HEK293T (cell line): ENCODE data around the gene TAF7.
"Not testable (repeated sequence)": the region's sequence is repeated elsewhere in the genome, so short reads cannot be mapped to it uniquely, and the experiment has no call there.

ENCODE experiments used
- BHLHE40 ChIP-seq: fragments of 450-650 bp; IDR thresholded peaks from 2 replicates; pipeline ENCODE4 v1.6.1; 2016; ENCODE audit warnings: mild to moderate bottlenecking, moderate library complexity, borderline replicate concordance
- FOXK2 ChIP-seq: fragments of 450-650 bp; IDR thresholded peaks from 2 replicates; pipeline ENCODE4 v1.6.1; 2016; ENCODE audit warnings: mild to moderate bottlenecking
- FOXM1 ChIP-seq: fragments of 450-650 bp; IDR thresholded peaks from 2 replicates; pipeline ENCODE4 v1.6.1; 2017; ENCODE audit warnings: mild to moderate bottlenecking, borderline replicate concordance
- HDGF ChIP-seq: fragments of 450-650 bp; IDR thresholded peaks from 2 replicates; pipeline ENCODE4 v1.6.1; 2017; ENCODE audit warnings: antibody characterized with exemption, borderline replicate concordance

DNA sequence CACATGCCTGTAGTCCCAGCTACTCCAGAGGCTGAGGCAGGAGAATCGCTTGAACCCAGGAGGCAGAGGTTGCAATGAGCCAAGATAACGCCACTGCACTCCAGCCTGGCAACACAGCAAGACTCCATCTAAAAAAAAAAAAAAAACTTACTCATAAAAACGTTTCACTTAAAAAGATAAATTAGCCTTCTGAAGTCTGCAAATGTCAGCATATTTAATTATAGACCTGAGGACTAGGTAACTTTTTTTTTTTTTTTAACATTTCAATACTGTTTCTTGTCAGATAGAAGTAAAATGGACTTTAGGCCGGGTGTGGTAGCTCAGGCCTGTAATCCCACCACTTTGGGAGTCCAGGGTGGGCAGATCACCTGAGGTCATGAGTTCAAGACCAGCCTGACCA lies 3.6 kb downstream of the TAF7 start:
- TF ChIP-seq FOXM1, FOXK2, BHLHE40, HDGF: not testable (repeated sequence)
